SU-DHL-6 (cell line): ENCODE results near the gene NFKBIE.

Experiments
- H2AFZ ChIP-seq: fragments of 200-600 bp; sonication (generic); 2 replicates; pipeline ENCODE4 v1.6.1; 2014; ENCODE audit warnings: low read depth, mild to moderate bottlenecking, moderate library complexity, mixed read lengths, antibody characterized with exemption, low read length; ENCODE audit not compliant: severe bottlenecking
- H3F3A ChIP-seq: fragments of 200-600 bp; shearing (Covaris generic); 2 replicates; pipeline ENCODE4 v1.6.0; 2016; ENCODE audit warnings: antibody characterized with exemption, mild to moderate bottlenecking; ENCODE audit not compliant: insufficient read depth
- H3K27ac ChIP-seq: fragments of 200-600 bp; sonication (generic); 2 replicates; pipeline ENCODE4 v1.5.1; 2016; ENCODE audit warnings: low read depth, mild to moderate bottlenecking, low read length, moderate library complexity, mixed read lengths
- H3K27me3 ChIP-seq: fragments of 200-600 bp; sonication (generic), shearing (Covaris generic); 2 replicates; pipeline ENCODE4 v1.6.0; 2014; ENCODE audit warnings: mild to moderate bottlenecking, low read length
- H3K36me3 ChIP-seq: fragments of 200-600 bp; sonication (generic); 2 replicates; pipeline ENCODE4 v1.6.1; 2014; ENCODE audit warnings: mild to moderate bottlenecking, low read length, mixed read lengths
- H3K4me2 ChIP-seq: fragments of 300-600, 200-600 bp; shearing (Covaris generic), sonication (generic); 2 replicates; pipeline ENCODE4 v1.6.0; 2014; ENCODE audit warnings: low read length, low read depth, mild to moderate bottlenecking; ENCODE audit not compliant: poor library complexity, severe bottlenecking
- H3K4me3 ChIP-seq: fragments of 200-600 bp; sonication (generic); 2 replicates; pipeline ENCODE4 v1.5.1; 2014; ENCODE audit warnings: antibody characterized with exemption, low read length, mild to moderate bottlenecking, mixed read lengths; ENCODE audit not compliant: insufficient read depth, poor library complexity, severe bottlenecking
- H3K79me2 ChIP-seq: fragments of 200-600 bp; sonication (generic); 2 replicates; pipeline ENCODE4 v1.6.1; 2014; ENCODE audit warnings: mild to moderate bottlenecking, low read length, moderate library complexity; ENCODE audit not compliant: insufficient read depth
- H3K9ac ChIP-seq: fragments of 200-600 bp; sonication (generic); 2 replicates; pipeline ENCODE4 v1.7.0; 2014; ENCODE audit warnings: mild to moderate bottlenecking, low read length
- H3K9me2 ChIP-seq: fragments of 200-600 bp; sonication (generic); replicated peaks from 2 replicates; pipeline ENCODE4 v1.6.1; 2014; ENCODE audit warnings: low read length; ENCODE audit not compliant: insufficient read depth
- H3K9me3 ChIP-seq: fragments of 200-600 bp; sonication (generic); 2 replicates; pipeline ENCODE4 v1.6.1; 2014; ENCODE audit warnings: low read length, mixed read lengths; ENCODE audit not compliant: insufficient read depth
- H4K20me1 ChIP-seq: fragments of 200-600 bp; sonication (generic); 2 replicates; pipeline ENCODE4 v1.6.1; 2014; ENCODE audit warnings: low read depth, mild to moderate bottlenecking, antibody characterized with exemption, low read length, moderate library complexity, mixed read lengths
- EZH2phosphoT487 ChIP-seq: fragments of 200-600 bp; sonication (generic), shearing (Covaris generic); conservative IDR thresholded peaks from 2 replicates; pipeline ENCODE4 v1.6.1; 2018; ENCODE audit warnings: mild to moderate bottlenecking, antibody characterized with exemption, low read length, moderate library complexity, mixed read lengths
- TF ChIP-seq, protein P1 (sequence below): fragments of 200-600 bp; sonication (generic); IDR thresholded peaks from one replicate; pipeline ENCODE4 v1.5.1; 2017; ENCODE audit warnings: antibody characterized with exemption, mild to moderate bottlenecking, low read length, moderate library complexity; ENCODE audit not compliant: insufficient read depth, poor library complexity, severe bottlenecking

Gene NFKBIE

DNA sequence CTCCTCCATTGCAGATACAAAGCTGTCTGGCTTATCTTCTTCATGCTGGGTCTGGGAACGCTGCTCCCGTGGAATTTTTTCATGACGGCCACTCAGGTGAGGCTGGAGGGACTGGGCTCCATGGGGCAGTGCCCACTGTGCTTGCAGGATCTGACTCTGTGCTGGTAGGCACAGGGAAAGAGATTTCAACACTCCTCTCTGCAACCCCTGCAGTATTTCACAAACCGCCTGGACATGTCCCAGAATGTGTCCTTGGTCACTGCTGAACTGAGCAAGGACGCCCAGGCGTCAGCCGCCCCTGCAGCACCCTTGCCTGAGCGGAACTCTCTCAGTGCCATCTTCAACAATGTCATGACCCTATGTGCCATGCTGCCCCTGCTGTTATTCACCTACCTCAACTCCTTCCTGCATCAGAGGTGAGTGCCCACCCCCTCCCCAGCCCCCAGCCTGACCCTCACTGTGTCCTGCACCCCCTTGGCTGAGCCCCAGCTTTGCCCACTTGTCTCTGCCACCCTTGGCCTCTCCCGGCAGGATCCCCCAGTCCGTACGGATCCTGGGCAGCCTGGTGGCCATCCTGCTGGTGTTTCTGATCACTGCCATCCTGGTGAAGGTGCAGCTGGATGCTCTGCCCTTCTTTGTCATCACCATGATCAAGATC lies 35.8 kb downstream of the NFKBIE start:
- TF ChIP-seq, protein P1, sequence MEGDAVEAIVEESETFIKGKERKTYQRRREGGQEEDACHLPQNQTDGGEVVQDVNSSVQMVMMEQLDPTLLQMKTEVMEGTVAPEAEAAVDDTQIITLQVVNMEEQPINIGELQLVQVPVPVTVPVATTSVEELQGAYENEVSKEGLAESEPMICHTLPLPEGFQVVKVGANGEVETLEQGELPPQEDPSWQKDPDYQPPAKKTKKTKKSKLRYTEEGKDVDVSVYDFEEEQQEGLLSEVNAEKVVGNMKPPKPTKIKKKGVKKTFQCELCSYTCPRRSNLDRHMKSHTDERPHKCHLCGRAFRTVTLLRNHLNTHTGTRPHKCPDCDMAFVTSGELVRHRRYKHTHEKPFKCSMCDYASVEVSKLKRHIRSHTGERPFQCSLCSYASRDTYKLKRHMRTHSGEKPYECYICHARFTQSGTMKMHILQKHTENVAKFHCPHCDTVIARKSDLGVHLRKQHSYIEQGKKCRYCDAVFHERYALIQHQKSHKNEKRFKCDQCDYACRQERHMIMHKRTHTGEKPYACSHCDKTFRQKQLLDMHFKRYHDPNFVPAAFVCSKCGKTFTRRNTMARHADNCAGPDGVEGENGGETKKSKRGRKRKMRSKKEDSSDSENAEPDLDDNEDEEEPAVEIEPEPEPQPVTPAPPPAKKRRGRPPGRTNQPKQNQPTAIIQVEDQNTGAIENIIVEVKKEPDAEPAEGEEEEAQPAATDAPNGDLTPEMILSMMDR: no peak
- TF ChIP-seq EZH2phosphoT487: no peak

DNA sequence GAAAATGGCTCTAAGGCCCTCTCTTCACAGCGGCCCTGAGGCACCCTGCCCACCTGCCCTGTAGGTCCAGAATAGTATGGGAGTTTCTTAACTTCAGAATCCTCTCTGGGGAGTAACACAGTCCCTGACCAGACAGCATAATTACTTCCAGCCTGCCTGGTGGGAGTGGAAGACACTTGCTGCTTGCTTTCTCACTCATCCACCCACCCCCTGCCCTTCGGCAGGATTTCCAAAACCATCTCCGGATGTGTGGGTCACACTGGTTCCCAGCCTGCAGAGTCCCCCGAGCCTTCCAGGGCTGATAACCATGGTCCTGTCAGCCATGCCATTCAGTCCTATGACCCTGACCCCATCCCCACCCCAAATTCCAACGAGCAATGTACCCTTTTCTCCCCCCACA lies 36.5 kb downstream of the NFKBIE start:
- no peak overlapping the region for H2AFZ ChIP-seq
- H3F3A ChIP-seq: no peaks in the 10 kb centered on the region
- H3K4me2 ChIP-seq: no peak overlapping the region

More for the DNA sequence above, 35.8 kb downstream of the NFKBIE start:
- Histone ChIP-seq H3K36me3 (no peaks in the 10 kb centered on the region), H3K27ac (no peak overlapping the region), H3K27me3 (no peaks in the 10 kb centered on the region), H3K9me2 (no peaks in the 10 kb centered on the region), H4K20me1 (no peaks in the 10 kb centered on the region), H3K4me3 (no peak overlapping the region), H3F3A (no peaks in the 10 kb centered on the region), H3K4me2 (no peak overlapping the region), H3K79me2 (peaks cover 34% of the 10 kb centered on the region), H3K9me3 (no peaks in the 10 kb centered on the region), H2AFZ (no peak overlapping the region), H3K9ac (no peak overlapping the region)

DNA sequence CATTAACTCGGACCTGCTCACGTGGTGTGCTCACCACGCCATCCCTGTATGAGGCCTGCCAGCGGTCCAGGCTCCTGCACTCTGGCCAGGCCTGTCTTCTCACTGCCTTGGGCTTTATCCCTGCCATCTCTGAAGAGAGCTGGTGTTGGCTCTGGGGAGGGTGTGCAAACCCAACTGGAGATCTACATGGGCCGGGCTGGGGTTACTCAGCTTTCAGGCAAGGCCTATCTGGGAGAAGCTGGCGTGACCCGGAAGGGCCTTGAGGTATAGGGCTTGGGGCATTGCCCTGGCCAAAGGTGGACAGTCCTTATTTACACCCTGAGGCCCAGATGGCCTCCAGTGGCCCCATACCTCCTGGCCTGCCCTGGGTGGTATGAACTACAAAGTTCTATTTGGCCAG lies 36.9 kb downstream of the NFKBIE start:
- Histone ChIP-seq H3K4me3 (no peak overlapping the region), H3K36me3 (no peaks in the 10 kb centered on the region), H4K20me1 (no peaks in the 10 kb centered on the region), H3K27ac (no peak overlapping the region), H3K4me2 (no peak overlapping the region), H3K79me2 (peaks cover 44% of the 10 kb centered on the region), H3K9me3 (no peaks in the 10 kb centered on the region), H3F3A (no peaks in the 10 kb centered on the region), H3K9ac (no peak overlapping the region), H3K27me3 (no peaks in the 10 kb centered on the region), H3K9me2 (no peaks in the 10 kb centered on the region), H2AFZ (no peak overlapping the region)
- no peak for TF ChIP-seq EZH2phosphoT487
- TF ChIP-seq, protein P1: no peak

More for the DNA sequence above, 36.5 kb downstream of the NFKBIE start:
- H3K9ac ChIP-seq: no peak overlapping the region
- H3K27ac ChIP-seq: no peak overlapping the region
- H3K9me2 ChIP-seq: no peaks in the 10 kb centered on the region
- no peaks in the 10 kb centered on the region for H3K9me3 ChIP-seq
- no peaks in the 10 kb centered on the region for H4K20me1 ChIP-seq
- TF ChIP-seq EZH2phosphoT487: no peak
- TF ChIP-seq, protein P1: no peak
- H3K27me3 ChIP-seq: no peaks in the 10 kb centered on the region
- peaks cover 41% of the 10 kb centered on the region for H3K79me2 ChIP-seq
- H3K36me3 ChIP-seq: no peaks in the 10 kb centered on the region
- no peak overlapping the region for H3K4me3 ChIP-seq
